ENCODE data around the gene TUBGCP6. TPM values are rescaled to one million over a fixed set of nuclear protein-coding genes. Genes with fewer than 3 reads are reported as not detected.

The TUBGCP6 gene
- total RNA-seq, 1 donor from 2014 or later, result 103 TPM

- ChIA-PET CTCF (no interaction called here), POLR2A (interaction anchor here (0.8 to 4.2 kb wide), 2 partner anchors 10 to 270 kb away, joined by 3 to 17 read pairs; partner anchors contain the start of gene HDAC10)
- DNase-seq, result no peak
- Mint-ChIP-seq H3K4me3 (peak overlapping the region; percentile 15), H3K9me3 (no peaks in the 10 kb centered on the region), H3K36me3 (ENCODE audit: low read depth) (no peaks in the 10 kb centered on the region), H3K27ac (no peak overlapping the region), H3K27me3 (peaks cover 13% of the 10 kb centered on the region), H3K4me1 (peaks cover 18% of the 10 kb centered on the region)
- TF ChIP-seq CTCF (IDR thresholded peaks at IDR 0.05), result no peak
- intact Hi-C loops (cut with micrococcal nuclease), result loop anchor here (1.0 kb wide), 1 partner anchor 9 kb away; no protein-coding TSS in a partner anchor
- peak; percentile 35 for ATAC-seq (ENCODE audit: low read depth)
These were observed 16.2 kb upstream of the TUBGCP6 start for GRCh38 chr22:50260801-50261614.

- DNase-seq, result no peak
- H3K4me1 Mint-ChIP-seq, result peaks cover 18% of the 10 kb centered on the region
- H3K4me3 Mint-ChIP-seq, result peak overlapping the region; percentile 15
- H3K27me3 Mint-ChIP-seq, result peaks cover 13% of the 10 kb centered on the region
- ChIA-PET CTCF (no interaction called here), POLR2A (interaction anchor here (4.2 kb wide), 1 partner anchor 10 kb away, joined by 17 read pairs; the partner anchor contains the start of gene HDAC10)
- no peak for ATAC-seq (ENCODE audit: low read depth)
- H3K9me3 Mint-ChIP-seq, result no peaks in the 10 kb centered on the region
- H3K36me3 Mint-ChIP-seq (ENCODE audit: low read depth), result no peaks in the 10 kb centered on the region
- H3K27ac Mint-ChIP-seq, result no peak overlapping the region
- TF ChIP-seq CTCF (IDR thresholded peaks at IDR 0.05), result no peak
- intact Hi-C loops (cut with micrococcal nuclease), result no loop called here
These were observed 15.6 kb upstream of the TUBGCP6 start for GRCh38 chr22:50260434-50260800.

GRCh38 chr22:50259302-50259701 is 14.5 kb upstream of the TUBGCP6 start:
- ATAC-seq (ENCODE audit: low read depth) (no peak), DNase-seq (no peak)
- TF ChIP-seq CTCF (IDR thresholded peaks at IDR 0.05), result no peak
- H3K4me3 Mint-ChIP-seq, result no peak overlapping the region
- H3K4me1 Mint-ChIP-seq, result peaks cover 13% of the 10 kb centered on the region
- intact Hi-C loops (cut with micrococcal nuclease), result no loop called here
- H3K36me3 Mint-ChIP-seq (ENCODE audit: low read depth), result no peaks in the 10 kb centered on the region
- H3K27me3 Mint-ChIP-seq, result peaks cover 13% of the 10 kb centered on the region
- POLR2A ChIA-PET, result interaction anchor here (0.5 to 4.2 kb wide), 2 partner anchors 9 to 87 kb away, joined by 6 to 17 read pairs; partner anchors contain the start of gene HDAC10
- no peak overlapping the region for H3K27ac Mint-ChIP-seq
- CTCF ChIA-PET, result no interaction called here
- no peaks in the 10 kb centered on the region for H3K9me3 Mint-ChIP-seq

GRCh38 chr22:50258361-50259292 is 13.8 kb upstream of the TUBGCP6 start:
- no peak for DNase-seq
- no peak for ATAC-seq (ENCODE audit: low read depth)
- intact Hi-C loops (cut with micrococcal nuclease), result no loop called here
- H3K27me3 Mint-ChIP-seq, result peaks cover 13% of the 10 kb centered on the region
- ChIA-PET CTCF (no interaction called here), POLR2A (interaction anchor here (4.2 kb wide), 1 partner anchor 8 kb away, joined by 17 read pairs; the partner anchor contains the start of gene HDAC10)
- H3K4me3 Mint-ChIP-seq, result no peak overlapping the region
- peaks cover 13% of the 10 kb centered on the region for H3K4me1 Mint-ChIP-seq
- no peak overlapping the region for H3K27ac Mint-ChIP-seq
- no peaks in the 10 kb centered on the region for H3K36me3 Mint-ChIP-seq (ENCODE audit: low read depth)
- no peak for TF ChIP-seq CTCF (IDR thresholded peaks at IDR 0.05)
- no peaks in the 10 kb centered on the region for H3K9me3 Mint-ChIP-seq

All from activated B cell treated with CpG ODN at 0.5 μM for 24 hours (primary cell).